NCI-H1417 (cell line): ENCODE measurements around the gene CC2D2A.

ENCODE experiments used
- DNase-seq, 3 experiments: peaks; one replicate each; lab custom pipeline; 2025; lab: John Stamatoyannopoulos, UW

CC2D2A gene

GRCh38 chr4:15469402-15470127 is at the start of gene CC2D2A:
Gene CC2D2A (plus strand): TSS chr4:15469882. CDS start chr4:15475933, 6,051 bp downstream.
- peak in 2 of 3 experiments; percentile 10 to 48 for DNase-seq

GRCh38 chr4:15420642-15421041 is 49.0 kb upstream of the CC2D2A start:
- DNase-seq, result no peak

- DNase-seq, result no peak
Measured at GRCh38 chr4:15423285-15423711, 46.4 kb upstream of the CC2D2A start.

GRCh38 chr4:15425520-15425919 is 44.2 kb upstream of the CC2D2A start:
- DNase-seq, result no peak

- no peak for DNase-seq
Measured at GRCh38 chr4:15427161-15427560, 42.5 kb upstream of the CC2D2A start.

GRCh38 chr4:15427701-15428100 is 42.0 kb upstream of the CC2D2A start, which contains the start of gene C1QTNF7:
Gene C1QTNF7 (plus strand): TSS chr4:15428033. CDS start chr4:15435744, 7,711 bp downstream.
- DNase-seq, result no peak

- DNase-seq, result no peak
Measured at GRCh38 chr4:15428611-15429010, 41.1 kb upstream of the CC2D2A start.

GRCh38 chr4:15434091-15434490 is 35.6 kb upstream of the CC2D2A start:
- DNase-seq, result no peak

- no peak for DNase-seq
Measured at GRCh38 chr4:15434676-15435075, 35.0 kb upstream of the CC2D2A start.

- no peak for DNase-seq
Measured at GRCh38 chr4:15436513-15436912, 33.2 kb upstream of the CC2D2A start.

GRCh38 chr4:15438939-15439524 is 30.6 kb upstream of the CC2D2A start:
- no peak for DNase-seq

GRCh38 chr4:15443371-15444160 is 26.1 kb upstream of the CC2D2A start:
- DNase-seq, result no peak

GRCh38 chr4:15444276-15444675 is 25.4 kb upstream of the CC2D2A start:
- no peak for DNase-seq

- no peak for DNase-seq
Measured at GRCh38 chr4:15444879-15445547, 24.7 kb upstream of the CC2D2A start.

GRCh38 chr4:15451181-15451865 is 18.4 kb upstream of the CC2D2A start:
- no peak for DNase-seq

GRCh38 chr4:15451866-15452765 is 17.6 kb upstream of the CC2D2A start:
- no peak for DNase-seq

- no peak for DNase-seq
Measured at GRCh38 chr4:15455290-15455689, 14.4 kb upstream of the CC2D2A start.

- DNase-seq, result peak; percentile 15 to 64 (median 23)
Measured at GRCh38 chr4:15457406-15458201, 12.1 kb upstream of the CC2D2A start.

- no peak for DNase-seq
Measured at GRCh38 chr4:15458616-15459015, 11.1 kb upstream of the CC2D2A start.

GRCh38 chr4:15459706-15460105 is 10.0 kb upstream of the CC2D2A start:
- no peak for DNase-seq
